HCT116 (cell line): ENCODE measurements around the gene C12orf54. TPM values are rescaled to one million over a fixed set of nuclear protein-coding genes. Genes with fewer than 3 reads are reported as not detected.

Experiments used
- ATAC-seq: fragments of 200-7000 bp; cut with Tn5 transposase; 2 replicates; pipeline ENCODE4 v1.9.1; 2020; ENCODE audit warnings: mild to moderate bottlenecking, moderate library complexity
- BruUV-seq: library from RNA; stranded (reverse); fragments of 400-500 nt; replicated peaks from 2 replicates; lab custom pipeline; 2021; lab: Mats Ljungman, UMichigan
- CTCF ChIA-PET: fragments of 300-600 bp; sonication (Branson Sonifier 250); formaldehyde crosslinking; loops from one replicate; lab custom pipeline; 2021; ENCODE audit warnings: antibody characterized with exemption; lab: Charles Lee
- POLR2A ChIA-PET: fragments of 300-600, 350-600 bp; sonication (Branson Sonifier 250); formaldehyde crosslinking; loops from one replicate; lab custom pipeline; 2021; ENCODE audit warnings: antibody characterized with exemption; lab: Charles Lee
- RAD21 ChIA-PET, 2 experiments: fragments of 300-600 bp; sonication (Branson Sonifier 250); formaldehyde crosslinking; loops; one replicate each; lab custom pipeline; 2023; ENCODE audit warnings: low total read pairs in 2 of 2; ENCODE audit not compliant: uncharacterized antibody in 2 of 2, unreplicated experiment in 2 of 2, low non-redundant PET in 1 of 2; lab: Charles Lee
- DNase-seq: peaks from one replicate; pipeline ENCODE4 v3.0.0-alpha.2; 2010; ENCODE audit warnings: low read depth, low spot score
- H2AFZ ChIP-seq: fragments of 200-600 bp; shearing (Covaris generic), sonication (generic); 2 replicates; pipeline ENCODE4 v1.6.1; 2017; ENCODE audit warnings: low read depth, mixed run types, mixed read lengths, antibody characterized with exemption, low read length; ENCODE audit not compliant: poor library complexity, severe bottlenecking
- H3K27ac ChIP-seq: 2 replicates; pipeline ENCODE4 v1.5.1; 2012; ENCODE audit warnings: low read depth, low read length
- H3K27me3 ChIP-seq: fragments of 200-600 bp; sonication (generic); 2 replicates; pipeline ENCODE4 v1.6.1; 2016; ENCODE audit warnings: mixed run types, low read length, mixed read lengths; ENCODE audit not compliant: insufficient read depth
- H3K36me3 ChIP-seq, 2 experiments: fragments of 200-500 bp in 1 of 2; fragments of 200-600 bp in 1 of 2; sonication (Bioruptor generic) in 1 of 2; sonication (generic) in 1 of 2; 2 replicates each; pipeline versions ENCODE4 v1.5.1 to v1.6.1; 2014 to 2016; ENCODE audit warnings: low read length in 2 of 2, inconsistent platforms in 1 of 2, mixed read lengths in 1 of 2, mixed run types in 1 of 2; ENCODE audit not compliant: insufficient read depth in 2 of 2, control insufficient read depth in 1 of 2
- H3K4me1 ChIP-seq, 2 experiments: fragments of 200-600 bp in 1 of 2; sonication (generic) in 1 of 2; 2 replicates each; pipeline versions ENCODE4 v1.5.1 to v1.6.1; 2012 to 2017; ENCODE audit warnings: low read length in 2 of 2, inconsistent platforms in 1 of 2, mild to moderate bottlenecking in 1 of 2, mixed read lengths in 1 of 2, mixed run types in 1 of 2, moderate library complexity in 1 of 2; ENCODE audit not compliant: insufficient read depth in 2 of 2, control insufficient read depth in 1 of 2
- H3K4me2 ChIP-seq: fragments of 200-600 bp; sonication (generic); 2 replicates; pipeline ENCODE4 v1.6.1; 2017; ENCODE audit warnings: mixed run types, low read length, mixed read lengths
- H3K4me3 ChIP-seq, 2 experiments: fragments of 200-600 bp in 1 of 2; sonication (generic) in 1 of 2; replicated peaks in 1 of 2; 2 replicates each; pipeline ENCODE4 v1.5.1; 2011 to 2016; ENCODE audit warnings: low read length in 2 of 2, control low read depth in 1 of 2, low read depth in 1 of 2, mild to moderate bottlenecking in 1 of 2, mixed read lengths in 1 of 2, mixed run types in 1 of 2
- H3K79me2 ChIP-seq: fragments of 200-600 bp; sonication (generic); 2 replicates; pipeline ENCODE4 v1.6.1; 2017; ENCODE audit warnings: mild to moderate bottlenecking, mixed run types, low read length, moderate library complexity, mixed read lengths; ENCODE audit not compliant: insufficient read depth
- H3K9ac ChIP-seq: fragments of 200-600 bp; sonication (generic); 2 replicates; pipeline ENCODE4 v1.6.1; 2016; ENCODE audit warnings: low read length, mixed read lengths
- H3K9me2 ChIP-seq: fragments of 200-600 bp; sonication (generic), shearing (Covaris generic); 2 replicates; pipeline ENCODE4 v1.6.1; 2017; ENCODE audit warnings: mixed run types, mild to moderate bottlenecking, moderate library complexity; ENCODE audit not compliant: insufficient read depth
- H3K9me3 ChIP-seq, 2 experiments: fragments of 200-500 bp in 1 of 2; fragments of 200-600 bp in 1 of 2; sonication (Bioruptor generic) in 1 of 2; sonication (generic) in 1 of 2; 2 replicates each; pipeline ENCODE4 v1.6.1; 2014 to 2017; ENCODE audit warnings: low read length in 2 of 2, mixed read lengths in 2 of 2, inconsistent platforms in 1 of 2, low read depth in 1 of 2, mild to moderate bottlenecking in 1 of 2, mixed run types in 1 of 2, moderate library complexity in 1 of 2; ENCODE audit not compliant: control insufficient read depth in 1 of 2, insufficient read depth in 1 of 2
- H4K20me1 ChIP-seq: fragments of 200-600 bp; sonication (generic), shearing (Covaris generic); 2 replicates; pipeline ENCODE4 v1.6.1; 2017; ENCODE audit warnings: mixed run types, mild to moderate bottlenecking, moderate library complexity; ENCODE audit not compliant: insufficient read depth
- ATF3 ChIP-seq: IDR thresholded peaks from 2 replicates; pipeline ENCODE4 v1.6.1; 2012
- CTCF ChIP-seq, 3 experiments: fragments of 200-600 bp in 1 of 3; sonication (generic) in 1 of 3; IDR thresholded peaks in 2 of 3; conservative IDR thresholded peaks in 1 of 3; 2 replicates each; pipeline ENCODE4 v1.5.1; 2012 to 2017; ENCODE audit warnings: low read depth in 2 of 3, low read length in 2 of 3, antibody characterized with exemption in 1 of 3, borderline replicate concordance in 1 of 3, control low read depth in 1 of 3, mild to moderate bottlenecking in 1 of 3, mixed read lengths in 1 of 3, mixed run types in 1 of 3, moderate library complexity in 1 of 3; ENCODE audit not compliant: insufficient read depth in 1 of 3
- ELF1 ChIP-seq: IDR thresholded peaks from 2 replicates; pipeline ENCODE4 v1.6.1; 2012; ENCODE audit warnings: low read depth, borderline replicate concordance
- EZH2 ChIP-seq: fragments of 200-600 bp; sonication (generic); IDR thresholded peaks from 2 replicates; pipeline ENCODE4 v1.6.1; 2017; ENCODE audit warnings: antibody characterized with exemption, mixed run types
- EZH2phosphoT487 ChIP-seq: fragments of 200-600 bp; IDR thresholded peaks from 2 replicates; pipeline ENCODE4 v1.6.1; 2018; ENCODE audit warnings: antibody characterized with exemption, borderline replicate concordance
- FOSL1 ChIP-seq: IDR thresholded peaks from 2 replicates; pipeline ENCODE4 v1.6.1; 2012; ENCODE audit warnings: low read depth
- JUND ChIP-seq: IDR thresholded peaks from 2 replicates; pipeline ENCODE4 v1.6.1; 2012
- MAX ChIP-seq: IDR thresholded peaks from 2 replicates; pipeline ENCODE4 v1.6.1; 2012
- POLR2A ChIP-seq: IDR thresholded peaks from 2 replicates; pipeline ENCODE4 v1.7.0; 2011; ENCODE audit warnings: borderline replicate concordance; ENCODE audit not compliant: insufficient read depth, insufficient read length; ENCODE audit errors: extremely low read depth
- POLR2AphosphoS5 ChIP-seq: IDR thresholded peaks from 2 replicates; pipeline ENCODE4 v1.6.1; 2011; ENCODE audit warnings: mild to moderate bottlenecking, low read depth, low read length, moderate library complexity
- SP1 ChIP-seq: IDR thresholded peaks from 2 replicates; pipeline ENCODE4 v1.6.1; 2012; ENCODE audit warnings: low read depth
- TCF7L2 ChIP-seq: IDR thresholded peaks from 2 replicates; pipeline ENCODE4 v1.7.0; 2011; ENCODE audit warnings: borderline replicate concordance, inconsistent platforms; ENCODE audit not compliant: insufficient read depth, insufficient read length; ENCODE audit errors: extremely low read depth
- YY1 ChIP-seq: IDR thresholded peaks from 2 replicates; pipeline ENCODE4 v1.6.1; 2011; ENCODE audit warnings: low read length, low read depth, moderate library complexity, mild to moderate bottlenecking; ENCODE audit not compliant: insufficient replicate concordance; ENCODE audit errors: extremely low read depth
- ZNF274 ChIP-seq: fragments of 200-500 bp; sonication (Bioruptor generic); IDR thresholded peaks from 2 replicates; pipeline ENCODE4 v1.6.1; 2014; ENCODE audit warnings: mild to moderate bottlenecking, low read depth, low read length, inconsistent platforms
- intact Hi-C: fragments of 100-400 bp; cut with micrococcal nuclease; formaldehyde crosslinking; loops from 2 replicates; pipeline ENCODE4 v1.10.0; 2022
- total RNA-seq: library from RNA; stranded (reverse); gene quantifications from one replicate; pipeline ENCODE4 v1.2.1, GENCODE V29; 2021; ENCODE audit not compliant: unreplicated experiment

The C12orf54 gene
- total RNA-seq, 1 experiment from 2014 or later = not detected

- ATAC-seq (no peak), DNase-seq (no peak)
- BruUV-seq = no TSS peak
- ChIA-PET CTCF (no interaction called here), RAD21 (no interaction called here), POLR2A (no interaction called here)
- Histone ChIP-seq H3K9me3 (no peaks in the 10 kb centered on the region; a peak in 1 of 4 replicates), H3K4me2 (no peak overlapping the region), H3K36me3 (no peaks in the 10 kb centered on the region), H3K27ac (no peak overlapping the region), H3K9me2 (no peaks in the 10 kb centered on the region), H3K9ac (no peak overlapping the region), H2AFZ (no peak overlapping the region), H4K20me1 (no peaks in the 10 kb centered on the region), H3K4me3 (no peak overlapping the region), H3K79me2 (no peaks in the 10 kb centered on the region), H3K27me3 (no peaks in the 10 kb centered on the region), H3K4me1 (no peaks in the 10 kb centered on the region)
- intact Hi-C loops = no loop called here
- TF ChIP-seq ELF1 (no peak), POLR2A (no peak)
Measured at GRCh38 chr12:48446161-48446776, 36.0 kb upstream of the C12orf54 start.

- H3K27me3 ChIP-seq = no peaks in the 10 kb centered on the region
Measured at GRCh38 chr12:48447755-48448154, 34.5 kb upstream of the C12orf54 start.

More at GRCh38 chr12:48447755-48448154, 34.5 kb upstream of the C12orf54 start:
- no peak overlapping the region for H3K4me2 ChIP-seq
- no peak for DNase-seq
- BruUV-seq = no TSS peak
- H3K4me3 ChIP-seq = no peak overlapping the region
- no peak overlapping the region for H3K27ac ChIP-seq
- ChIA-PET CTCF (no interaction called here), POLR2A (no interaction called here), RAD21 (no interaction called here)
- ATAC-seq = no peak
- no peak overlapping the region for H3K9ac ChIP-seq
- intact Hi-C loops = no loop called here
- no peaks in the 10 kb centered on the region for H3K36me3 ChIP-seq
- no peaks in the 10 kb centered on the region for H3K79me2 ChIP-seq
- no peaks in the 10 kb centered on the region; a peak in 1 of 4 replicates for H3K9me3 ChIP-seq
- H3K4me1 ChIP-seq = no peaks in the 10 kb centered on the region
- no peaks in the 10 kb centered on the region for H3K9me2 ChIP-seq
- TF ChIP-seq YY1 = no peak
- no peak for TF ChIP-seq SP1
- no peak for TF ChIP-seq ZNF274
- no peak for TF ChIP-seq MAX
- TF ChIP-seq EZH2phosphoT487 = no peak
- no peak for TF ChIP-seq EZH2
- TF ChIP-seq CTCF (IDR thresholded peaks at IDR 0.05 in 2 of 3, conservative IDR thresholded peaks at IDR 0.05 in 1 of 3; ENCODE audit: borderline replicate concordance in 1 of 3, insufficient read depth in 1 of 3, low read depth in 2 of 3, low read length in 2 of 3) = no peak
- no peak for TF ChIP-seq FOSL1
- no peak for TF ChIP-seq ELF1
- no peak for TF ChIP-seq JUND
- TF ChIP-seq POLR2AphosphoS5 = no peak
- TF ChIP-seq ATF3 = no peak
- TF ChIP-seq TCF7L2 = no peak
- no peak overlapping the region for H2AFZ ChIP-seq
- H4K20me1 ChIP-seq = no peaks in the 10 kb centered on the region
